ENCODE data around the gene ANK3. TPM values are rescaled to one million over a fixed set of nuclear protein-coding genes. Genes with fewer than 3 reads are reported as not detected.
A peak's percentile ranks its signal among the peaks of the same experiment; 100 is the strongest.

Gene ANK3
- polyA plus RNA-seq, 3 donors, result not detected

- 83% methylated on average over 2 of the region's 5 CpGs for WGBS (ENCODE audit: insufficient coverage)
- intact Hi-C loops (cut with micrococcal nuclease), result no loop called here
Observed at GRCh38 chr10:60305380-60305892, 84.2 kb downstream of the ANK3 start.

DNA sequence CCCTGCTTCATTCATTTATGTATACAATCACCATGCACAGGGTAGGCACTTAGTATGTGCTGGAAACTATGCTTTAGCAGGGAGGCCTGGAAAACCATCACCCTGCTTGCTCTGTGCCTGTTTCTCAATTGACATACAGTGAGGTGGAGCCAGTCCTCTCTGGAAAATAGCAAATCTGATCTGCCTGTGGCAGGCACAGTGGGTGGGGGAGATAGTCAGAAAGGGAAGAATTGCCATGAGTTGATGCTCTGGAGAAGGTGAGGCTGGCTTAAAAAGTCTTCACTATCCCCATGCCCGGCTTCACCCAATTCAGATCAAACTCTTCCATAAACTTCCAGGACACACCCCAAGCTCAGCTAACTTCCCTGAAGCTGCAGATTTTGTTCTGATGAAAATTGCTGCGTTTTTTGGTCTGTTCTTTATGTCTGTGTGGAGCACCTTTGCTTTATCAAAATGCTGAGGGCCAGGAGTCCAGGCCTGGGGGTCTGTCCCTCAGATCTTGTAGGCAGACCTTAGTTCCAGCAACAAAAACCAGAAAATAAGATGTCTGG lies 84.8 kb downstream of the ANK3 start:
- H3K27me3 ChIP-seq (ENCODE audit: control insufficient read depth in 2 of 2, insufficient read depth in 2 of 2, low read length in 2 of 2), result no peaks in the 10 kb centered on the region
- no peak overlapping the region for H3K27ac ChIP-seq (ENCODE audit: low read depth in 1 of 2, low read length in 2 of 2)
- H2AFZ ChIP-seq (ENCODE audit: insufficient read depth, low read depth, low read length, poor library complexity, severe bottlenecking), result no peak overlapping the region
- Mint-ChIP-seq H3K27me3 (ENCODE audit: low read depth in 3 of 3) (peaks cover 0 to 1% (median 0%) of the 10 kb centered on the region in 3 donors), H3K36me3 (no peaks in the 10 kb centered on the region), H3K4me3 (no peak overlapping the region), H3K27ac (peak overlapping the region in 1 of 7 donors; percentile 21), H3K4me1 (no peaks in the 10 kb centered on the region), H3K9me3 (peaks cover 0 to 4% (median 0%) of the 10 kb centered on the region in 7 donors)
- TF ChIP-seq, protein P1, sequence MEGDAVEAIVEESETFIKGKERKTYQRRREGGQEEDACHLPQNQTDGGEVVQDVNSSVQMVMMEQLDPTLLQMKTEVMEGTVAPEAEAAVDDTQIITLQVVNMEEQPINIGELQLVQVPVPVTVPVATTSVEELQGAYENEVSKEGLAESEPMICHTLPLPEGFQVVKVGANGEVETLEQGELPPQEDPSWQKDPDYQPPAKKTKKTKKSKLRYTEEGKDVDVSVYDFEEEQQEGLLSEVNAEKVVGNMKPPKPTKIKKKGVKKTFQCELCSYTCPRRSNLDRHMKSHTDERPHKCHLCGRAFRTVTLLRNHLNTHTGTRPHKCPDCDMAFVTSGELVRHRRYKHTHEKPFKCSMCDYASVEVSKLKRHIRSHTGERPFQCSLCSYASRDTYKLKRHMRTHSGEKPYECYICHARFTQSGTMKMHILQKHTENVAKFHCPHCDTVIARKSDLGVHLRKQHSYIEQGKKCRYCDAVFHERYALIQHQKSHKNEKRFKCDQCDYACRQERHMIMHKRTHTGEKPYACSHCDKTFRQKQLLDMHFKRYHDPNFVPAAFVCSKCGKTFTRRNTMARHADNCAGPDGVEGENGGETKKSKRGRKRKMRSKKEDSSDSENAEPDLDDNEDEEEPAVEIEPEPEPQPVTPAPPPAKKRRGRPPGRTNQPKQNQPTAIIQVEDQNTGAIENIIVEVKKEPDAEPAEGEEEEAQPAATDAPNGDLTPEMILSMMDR (IDR thresholded peaks at IDR 0.05), result no peak
- no peaks in the 10 kb centered on the region for H3K4me1 ChIP-seq (ENCODE audit: control insufficient read depth in 1 of 2, insufficient read depth in 2 of 2, low read length in 2 of 2)
- no peak overlapping the region for H3K4me3 ChIP-seq (replicated peaks in 1 of 3; ENCODE audit: low read depth in 2 of 3, low read length in 3 of 3)
- intact Hi-C loops (cut with micrococcal nuclease), result no loop called here
- no peaks in the 10 kb centered on the region for H3K36me3 ChIP-seq (replicated peaks in 1 of 2; ENCODE audit: control insufficient read depth in 1 of 2, insufficient read depth in 2 of 2, low read length in 2 of 2)
- no peaks in the 10 kb centered on the region for H3K79me2 ChIP-seq (ENCODE audit: insufficient read depth, low read length)
- no peaks in the 10 kb centered on the region for H3K9me3 ChIP-seq (replicated peaks in 1 of 2; ENCODE audit: control insufficient read depth in 1 of 2, insufficient read depth in 1 of 2, low read length in 2 of 2)
- no peak for DNase-seq
- no peak overlapping the region for H3K4me2 ChIP-seq (replicated peaks; ENCODE audit: extremely low read depth, low read length, poor library complexity, severe bottlenecking)
- H4K20me1 ChIP-seq (ENCODE audit: insufficient read depth, low read length), result no peaks in the 10 kb centered on the region
- no CpG with 5 or more reads among the region's 2 CpGs for WGBS (ENCODE audit: insufficient coverage)
- H3K9ac ChIP-seq (ENCODE audit: insufficient read depth, low read length, poor library complexity, severe bottlenecking), result no peak overlapping the region

More at GRCh38 chr10:60305380-60305892, 84.2 kb downstream of the ANK3 start:
- H2AFZ ChIP-seq (ENCODE audit: insufficient read depth, low read depth, low read length, poor library complexity, severe bottlenecking), result no peak overlapping the region
- no peak overlapping the region for H3K4me2 ChIP-seq (replicated peaks; ENCODE audit: extremely low read depth, low read length, poor library complexity, severe bottlenecking)
- TF ChIP-seq, protein P1 (IDR thresholded peaks at IDR 0.05), result no peak
- H3K36me3 ChIP-seq (replicated peaks in 1 of 2; ENCODE audit: control insufficient read depth in 1 of 2, insufficient read depth in 2 of 2, low read length in 2 of 2), result no peaks in the 10 kb centered on the region
- Mint-ChIP-seq H3K4me1 (no peaks in the 10 kb centered on the region), H3K36me3 (no peaks in the 10 kb centered on the region), H3K9me3 (peaks cover 0 to 4% (median 0%) of the 10 kb centered on the region in 7 donors), H3K4me3 (no peak overlapping the region), H3K27me3 (ENCODE audit: low read depth in 3 of 3) (peaks cover 0 to 1% (median 0%) of the 10 kb centered on the region in 3 donors), H3K27ac (peak overlapping the region in 1 of 7 donors; percentile 21)
- H4K20me1 ChIP-seq (ENCODE audit: insufficient read depth, low read length), result no peaks in the 10 kb centered on the region
- H3K9ac ChIP-seq (ENCODE audit: insufficient read depth, low read length, poor library complexity, severe bottlenecking), result no peak overlapping the region
- H3K79me2 ChIP-seq (ENCODE audit: insufficient read depth, low read length), result no peaks in the 10 kb centered on the region
- no peak for DNase-seq
- no peaks in the 10 kb centered on the region for H3K9me3 ChIP-seq (replicated peaks in 1 of 2; ENCODE audit: control insufficient read depth in 1 of 2, insufficient read depth in 1 of 2, low read length in 2 of 2)
- H3K4me3 ChIP-seq (replicated peaks in 1 of 3; ENCODE audit: low read depth in 2 of 3, low read length in 3 of 3), result no peak overlapping the region
- H3K27ac ChIP-seq (ENCODE audit: low read depth in 1 of 2, low read length in 2 of 2), result no peak overlapping the region
- no peaks in the 10 kb centered on the region for H3K4me1 ChIP-seq (ENCODE audit: control insufficient read depth in 1 of 2, insufficient read depth in 2 of 2, low read length in 2 of 2)
- H3K27me3 ChIP-seq (ENCODE audit: control insufficient read depth in 2 of 2, insufficient read depth in 2 of 2, low read length in 2 of 2), result no peaks in the 10 kb centered on the region

Measured in CD14-positive monocyte (primary cell).